GM12878 (cell line): Measurements from ENCODE around the gene TFR2. TPM values are rescaled to one million over a fixed set of nuclear protein-coding genes. Genes with fewer than 3 reads are reported as not detected.

Experiments
- ATAC-seq: fragments of 200-7000 bp; cut with Tn5 transposase; 3 replicates; pipeline ENCODE4 v1.9.1; 2020; ENCODE audit warnings: mild to moderate bottlenecking, moderate library complexity
- BruUV-seq: library from RNA; stranded (reverse); fragments of 400-500 nt; replicated peaks from 2 replicates; lab custom pipeline; 2021; lab: Mats Ljungman, UMichigan
- CTCF ChIA-PET: fragments of 300-600 bp; sonication (Branson Sonifier 250); formaldehyde crosslinking; extraction: SDS; loops from one replicate; lab custom pipeline; 2021; ENCODE audit warnings: inconsistent platforms; lab: Yijun Ruan, JAX
- POLR2A ChIA-PET: fragments of 350-600 bp; formaldehyde crosslinking; extraction: SDS; loops from one replicate; lab custom pipeline; 2021; ENCODE audit warnings: inconsistent platforms; lab: Charles Lee
- RAD21 ChIA-PET: fragments of 300-600 bp; sonication (Branson Sonifier 250); formaldehyde crosslinking; loops from one replicate; lab custom pipeline; 2023; ENCODE audit warnings: antibody characterized with exemption; ENCODE audit not compliant: unreplicated experiment; lab: Charles Lee
- SMC1A ChIA-PET: fragments of 300-600 bp; sonication (Branson Sonifier 250); formaldehyde crosslinking; loops from one replicate; lab custom pipeline; 2023; ENCODE audit not compliant: unreplicated experiment, uncharacterized antibody; lab: Charles Lee
- DNase-seq: peaks from one replicate; pipeline ENCODE4 v3.0.0-alpha.2; 2011; ENCODE audit warnings: low read depth, low spot score
- FAIRE-seq: peaks from 3 replicates; lab custom pipeline; 2011; peaks lifted over from hg19 to GRCh38; lab: Jason Lieb, UNC
- H2AFZ ChIP-seq: 2 replicates; pipeline ENCODE4 v1.6.0; 2011; ENCODE audit warnings: low read depth, low read length, control low read depth; ENCODE audit not compliant: control insufficient read depth
- H3K27ac ChIP-seq: 2 replicates; pipeline ENCODE4 v1.5.1; 2011; ENCODE audit warnings: control low read depth; ENCODE audit not compliant: control insufficient read depth, insufficient read depth
- H3K27me3 ChIP-seq, 2 experiments: replicated peaks in 1 of 2; 2 replicates each; pipeline versions ENCODE4 v1.6.0 to v1.6.1; 2011; ENCODE audit warnings: low read length in 1 of 2; ENCODE audit not compliant: control insufficient read depth in 2 of 2, insufficient read depth in 2 of 2
- H3K36me3 ChIP-seq, 2 experiments: 2 replicates each; pipeline ENCODE4 v1.5.1; 2011; ENCODE audit warnings: low read length in 1 of 2; ENCODE audit not compliant: control insufficient read depth in 2 of 2, insufficient read depth in 2 of 2
- H3K4me1 ChIP-seq: 2 replicates; pipeline ENCODE4 v1.6.1; 2011; ENCODE audit warnings: mild to moderate bottlenecking, low read length, moderate library complexity, mixed read lengths; ENCODE audit not compliant: control insufficient read depth, insufficient read depth
- H3K4me2 ChIP-seq: 2 replicates; pipeline ENCODE4 v1.6.0; 2011; ENCODE audit warnings: control low read depth; ENCODE audit not compliant: control insufficient read depth, insufficient read depth
- H3K4me3 ChIP-seq: fragments of 200-600 bp; sonication (generic); 2 replicates; pipeline ENCODE4 v1.5.1; 2016
- H3K79me2 ChIP-seq: 2 replicates; pipeline ENCODE4 v1.6.0; 2011; ENCODE audit warnings: low read length; ENCODE audit not compliant: control insufficient read depth, insufficient read depth
- H3K9ac ChIP-seq: 2 replicates; pipeline ENCODE4 v1.8.0; 2011; ENCODE audit warnings: low read length, control low read depth, mixed read lengths; ENCODE audit not compliant: control insufficient read depth, insufficient read depth
- H3K9me3 ChIP-seq: replicated peaks from 3 replicates; pipeline ENCODE4 v1.5.1; 2011; ENCODE audit warnings: mild to moderate bottlenecking, low read length; ENCODE audit not compliant: control insufficient read depth, insufficient read depth
- H4K20me1 ChIP-seq: 2 replicates; pipeline ENCODE4 v1.6.0; 2011; ENCODE audit not compliant: control insufficient read depth, insufficient read depth
- JUNB ChIP-seq: IDR thresholded peaks from 2 replicates; pipeline ENCODE4 v1.6.1; 2016; ENCODE audit warnings: antibody characterized with exemption, mild to moderate bottlenecking
- POLR2A ChIP-seq: IDR thresholded peaks from 2 replicates; pipeline ENCODE4 v1.6.1; 2011; ENCODE audit warnings: low read depth, mild to moderate bottlenecking, low read length
- PRDM15 ChIP-seq: fragments of 450-650 bp; formaldehyde crosslinking; IDR thresholded peaks from 2 replicates; pipeline ENCODE4 v1.4.0; 2020; ENCODE audit warnings: mild to moderate bottlenecking, moderate library complexity
- WGBS: methylation state at CpG from one replicate; pipeline ENCODE4 v1.1.6; 2016; ENCODE audit warnings: low lambda C conversion rate; ENCODE audit not compliant: insufficient replicate concordance, insufficient coverage; ENCODE audit errors: missing lambda C conversion rate; 5-methylcytosine and 5-hydroxymethylcytosine counted together
- in situ Hi-C: fragments of 300-500 bp; cut with MboI; formaldehyde crosslinking; loops from 9 replicates; pipeline ENCODE4 v1.14.3; 2018; ENCODE audit warnings: mixed read lengths
- intact Hi-C: fragments of 100-400 bp; cut with micrococcal nuclease; formaldehyde crosslinking; loops from one replicate; pipeline ENCODE4 v1.14.2; 2022; ENCODE audit not compliant: unreplicated experiment
- polyA plus RNA-seq, 11 experiments: library from polyadenylated mRNA; depleted of rRNA in 4 of 11; unstranded in 6 of 11; stranded (reverse) in 5 of 11; fragments of >200 nt; fragmentation: Nextera tagmentation in 4 of 11; fragmentation: Illumina TruSeq in 1 of 11; extraction: Ambion mirVana in 4 of 11; extraction: Trizol in 1 of 11; gene quantifications; 1 replicate in 1 of 11; 2 replicates in 10 of 11; pipeline versions ENCODE4 v1.2.1 to v1.2.3, GENCODE V29; 2011 to 2016; ENCODE audit warnings: inconsistent platforms in 2 of 11, missing spikeins in 2 of 11, low read depth in 1 of 11
- total RNA-seq, 4 experiments: library from RNA; depleted of rRNA in 3 of 4; stranded (reverse); fragments of >200 nt in 3 of 4; fragmentation: Illumina TruSeq in 1 of 4; extraction: Trizol in 1 of 4; gene quantifications; 2 replicates each; pipeline versions ENCODE4 v1.2.1 to v1.2.3, GENCODE V29; 2013 to 2021

The TFR2 gene
- total and polyA plus RNA-seq, 10 of the 15 experiments (the other 5 are each of a cell fraction or from before 2014, with no cell fraction given): 0.30 to 7.2 (median 1.8) TPM

- ChIA-PET CTCF (interaction anchor here (0.6 to 6.3 kb wide), 4 partner anchors 9 to 69 kb away, joined by 3 to 57 read pairs (median 5); partner anchors contain the start of genes MOSPD3 and POP7), SMC1A (no interaction called here), RAD21 (no interaction called here), POLR2A (interaction anchor here (0.5 kb wide), 1 partner anchor 22 kb away, joined by 3 read pairs; no protein-coding TSS in a partner anchor)
- Histone ChIP-seq H3K9me3 (no peaks in the 10 kb centered on the region), H3K36me3 (peaks cover 4 to 59% of the 10 kb centered on the region in 2 experiments; a peak in 3 of 4 replicates), H3K9ac (no peak overlapping the region), H3K27ac (no peak overlapping the region), H3K27me3 (no peaks in the 10 kb centered on the region), H3K4me3 (no peak overlapping the region), H3K4me2 (no peak overlapping the region), H2AFZ (no peak overlapping the region), H3K79me2 (no peaks in the 10 kb centered on the region), H4K20me1 (no peaks in the 10 kb centered on the region), H3K4me1 (no peaks in the 10 kb centered on the region)
- 77% methylated on average over 29 of the region's 29 CpGs for WGBS
- TF ChIP-seq PRDM15 (CRISPR knock-in tag) (no peak), POLR2A (peak; percentile 67; the same call in 1 of the 2 replicates), JUNB (no peak)
- FAIRE-seq (no peak), ATAC-seq (no peak), DNase-seq (no peak)
- in situ Hi-C loops (loop anchor here (25.0 kb wide), 1 partner anchor 219 kb away; the partner anchor contains the start of gene SPACDR), intact Hi-C loops (no loop called here)
- no TSS peak for BruUV-seq
Observed at GRCh38 chr7:100681491-100682227, 40.3 kb upstream of the TFR2 start.
